ENCODE data around the gene LARGE1. TPM values are rescaled to one million over a fixed set of nuclear protein-coding genes. Genes with fewer than 3 reads are reported as not detected.

LARGE1 gene
- total RNA-seq, 2 experiments from 2014 or later: 0.58 to 1.1 TPM

- no peak for DNase-seq
- Mint-ChIP-seq H3K36me3 (no peaks in the 10 kb centered on the region), H3K27me3 (no peaks in the 10 kb centered on the region), H3K27ac (no peak overlapping the region), H3K9me3 (ENCODE audit: low read depth) (peaks cover 4% of the 10 kb centered on the region), H3K4me1 (no peaks in the 10 kb centered on the region), H3K4me3 (no peak overlapping the region)
- CTCF ChIA-PET: no interaction called here
- no peak for ATAC-seq
These were observed 567.5 kb downstream of the LARGE1 start for GRCh38 chr22:33352768-33353167.

GRCh38 chr22:33350961-33351360 lies 569.3 kb downstream of the LARGE1 start:
- no peak overlapping the region for H3K4me3 Mint-ChIP-seq
- no peak for ATAC-seq
- no peak overlapping the region for H3K27ac Mint-ChIP-seq
- H3K36me3 Mint-ChIP-seq: no peaks in the 10 kb centered on the region
- CTCF ChIA-PET: no interaction called here
- no peak for DNase-seq
- no peaks in the 10 kb centered on the region for H3K27me3 Mint-ChIP-seq
- peaks cover 4% of the 10 kb centered on the region for H3K9me3 Mint-ChIP-seq (ENCODE audit: low read depth)
- no peaks in the 10 kb centered on the region for H3K4me1 Mint-ChIP-seq

- H3K27ac Mint-ChIP-seq: no peak overlapping the region
- ATAC-seq (no peak), DNase-seq (no peak)
- CTCF ChIA-PET: no interaction called here
- H3K27me3 Mint-ChIP-seq: no peaks in the 10 kb centered on the region
- no peak overlapping the region for H3K4me3 Mint-ChIP-seq
- H3K4me1 Mint-ChIP-seq: no peaks in the 10 kb centered on the region
- peaks cover 4% of the 10 kb centered on the region for H3K9me3 Mint-ChIP-seq (ENCODE audit: low read depth)
- no peaks in the 10 kb centered on the region for H3K36me3 Mint-ChIP-seq
These were observed 569.8 kb downstream of the LARGE1 start for GRCh38 chr22:33350491-33350890.

- H3K27ac Mint-ChIP-seq: no peak overlapping the region
- DNase-seq (no peak), ATAC-seq (no peak)
- no peaks in the 10 kb centered on the region for H3K27me3 Mint-ChIP-seq
- H3K4me1 Mint-ChIP-seq: no peaks in the 10 kb centered on the region
- H3K9me3 Mint-ChIP-seq (ENCODE audit: low read depth): peaks cover 8% of the 10 kb centered on the region
- CTCF ChIA-PET: no interaction called here
- H3K36me3 Mint-ChIP-seq: no peaks in the 10 kb centered on the region
- H3K4me3 Mint-ChIP-seq: no peak overlapping the region
These were observed 573.3 kb downstream of the LARGE1 start for GRCh38 chr22:33347002-33347401.

- Mint-ChIP-seq H3K27ac (no peak overlapping the region), H3K27me3 (no peaks in the 10 kb centered on the region), H3K9me3 (ENCODE audit: low read depth) (peaks cover 6% of the 10 kb centered on the region), H3K4me3 (no peak overlapping the region), H3K4me1 (no peaks in the 10 kb centered on the region), H3K36me3 (no peaks in the 10 kb centered on the region)
- CTCF ChIA-PET: no interaction called here
- DNase-seq (no peak), ATAC-seq (no peak)
These were observed 578.7 kb downstream of the LARGE1 start for GRCh38 chr22:33341611-33342010.

- Mint-ChIP-seq H3K4me3 (no peak overlapping the region), H3K27me3 (no peaks in the 10 kb centered on the region), H3K9me3 (ENCODE audit: low read depth) (peaks cover 11% of the 10 kb centered on the region), H3K4me1 (no peaks in the 10 kb centered on the region), H3K36me3 (no peaks in the 10 kb centered on the region), H3K27ac (no peak overlapping the region)
- DNase-seq (no peak), ATAC-seq (no peak)
- CTCF ChIA-PET: no interaction called here
These were observed 582.8 kb downstream of the LARGE1 start for GRCh38 chr22:33337524-33337923.

- Mint-ChIP-seq H3K4me3 (no peak overlapping the region), H3K4me1 (no peaks in the 10 kb centered on the region), H3K27ac (no peak overlapping the region), H3K36me3 (no peaks in the 10 kb centered on the region), H3K27me3 (no peaks in the 10 kb centered on the region), H3K9me3 (ENCODE audit: low read depth) (peaks cover 11% of the 10 kb centered on the region)
- no peak for DNase-seq
- no peak for ATAC-seq
- CTCF ChIA-PET: no interaction called here
These were observed 584.5 kb downstream of the LARGE1 start for GRCh38 chr22:33335611-33336279.

GRCh38 chr22:33332538-33332937 lies 587.7 kb downstream of the LARGE1 start:
- DNase-seq (no peak), ATAC-seq (no peak)
- H3K27ac Mint-ChIP-seq: no peak overlapping the region
- CTCF ChIA-PET: no interaction called here
- no peaks in the 10 kb centered on the region for H3K4me1 Mint-ChIP-seq
- H3K4me3 Mint-ChIP-seq: no peak overlapping the region
- H3K36me3 Mint-ChIP-seq: no peaks in the 10 kb centered on the region
- H3K27me3 Mint-ChIP-seq: no peaks in the 10 kb centered on the region
- H3K9me3 Mint-ChIP-seq (ENCODE audit: low read depth): peaks cover 9% of the 10 kb centered on the region

GRCh38 chr22:33331017-33331416 lies 589.3 kb downstream of the LARGE1 start:
- no peak overlapping the region for H3K27ac Mint-ChIP-seq

GRCh38 chr22:33330534-33330933 lies 589.7 kb downstream of the LARGE1 start:
- no peak overlapping the region for H3K27ac Mint-ChIP-seq
- CTCF ChIA-PET: no interaction called here
- H3K9me3 Mint-ChIP-seq (ENCODE audit: low read depth): peaks cover 8% of the 10 kb centered on the region
- DNase-seq: no peak
- H3K4me1 Mint-ChIP-seq: no peaks in the 10 kb centered on the region
- ATAC-seq: no peak
- H3K4me3 Mint-ChIP-seq: no peak overlapping the region
- no peaks in the 10 kb centered on the region for H3K27me3 Mint-ChIP-seq
- no peaks in the 10 kb centered on the region for H3K36me3 Mint-ChIP-seq

More at GRCh38 chr22:33331017-33331416, 589.3 kb downstream of the LARGE1 start:
- no peak for DNase-seq
- CTCF ChIA-PET: no interaction called here
- Mint-ChIP-seq H3K4me1 (no peaks in the 10 kb centered on the region), H3K27me3 (no peaks in the 10 kb centered on the region), H3K4me3 (no peak overlapping the region), H3K9me3 (ENCODE audit: low read depth) (peaks cover 9% of the 10 kb centered on the region), H3K36me3 (no peaks in the 10 kb centered on the region)
- ATAC-seq: no peak

- no peak overlapping the region for H3K27ac Mint-ChIP-seq
- no peaks in the 10 kb centered on the region for H3K36me3 Mint-ChIP-seq
- H3K9me3 Mint-ChIP-seq (ENCODE audit: low read depth): peaks cover 7% of the 10 kb centered on the region
- H3K4me3 Mint-ChIP-seq: no peak overlapping the region
- ATAC-seq (no peak), DNase-seq (no peak)
- CTCF ChIA-PET: interaction anchor here (1.0 kb wide), 1 partner anchor 28 kb away, joined by 3 read pairs; no protein-coding TSS in a partner anchor
- H3K4me1 Mint-ChIP-seq: no peaks in the 10 kb centered on the region
- no peaks in the 10 kb centered on the region for H3K27me3 Mint-ChIP-seq
These were observed 590.9 kb downstream of the LARGE1 start for GRCh38 chr22:33329398-33329797.

GRCh38 chr22:33328789-33329296 lies 591.4 kb downstream of the LARGE1 start:
- Mint-ChIP-seq H3K9me3 (ENCODE audit: low read depth) (peaks cover 7% of the 10 kb centered on the region), H3K27me3 (no peaks in the 10 kb centered on the region), H3K27ac (no peak overlapping the region), H3K36me3 (no peaks in the 10 kb centered on the region), H3K4me3 (no peak overlapping the region), H3K4me1 (no peaks in the 10 kb centered on the region)
- CTCF ChIA-PET: interaction anchor here (1.0 kb wide), 1 partner anchor 27 kb away, joined by 3 read pairs; no protein-coding TSS in a partner anchor
- ATAC-seq (no peak), DNase-seq (no peak)

GRCh38 chr22:33327348-33327860 lies 592.9 kb downstream of the LARGE1 start:
- DNase-seq: no peak
- no peak for ATAC-seq
- H3K4me3 Mint-ChIP-seq: no peak overlapping the region
- no peaks in the 10 kb centered on the region for H3K36me3 Mint-ChIP-seq
- no peak overlapping the region for H3K27ac Mint-ChIP-seq
- H3K9me3 Mint-ChIP-seq (ENCODE audit: low read depth): peaks cover 9% of the 10 kb centered on the region
- H3K4me1 Mint-ChIP-seq: no peaks in the 10 kb centered on the region
- H3K27me3 Mint-ChIP-seq: no peaks in the 10 kb centered on the region
- CTCF ChIA-PET: no interaction called here

GRCh38 chr22:33326540-33327295 lies 593.6 kb downstream of the LARGE1 start:
- Mint-ChIP-seq H3K27me3 (no peaks in the 10 kb centered on the region), H3K36me3 (no peaks in the 10 kb centered on the region), H3K9me3 (ENCODE audit: low read depth) (peaks cover 7% of the 10 kb centered on the region), H3K4me3 (no peak overlapping the region), H3K4me1 (no peaks in the 10 kb centered on the region), H3K27ac (no peak overlapping the region)
- ATAC-seq: no peak
- CTCF ChIA-PET: no interaction called here
- no peak for DNase-seq

Data from activated CD8-positive, alpha-beta memory T cell treated with anti-CD3 and anti-CD28 coated beads, Interleukin-2, amount 10 ng/mL, durations not matched to agents 7 days and 5 days (primary cell).